K562 (cell line): ENCODE measurements around the gene NR6A1. TPM values are rescaled to one million over a fixed set of nuclear protein-coding genes. Genes with fewer than 3 reads are reported as not detected.

Source experiments
- ATAC-seq: fragments of 200-7000 bp; cut with Tn5 transposase; 3 replicates; pipeline ENCODE4 v1.9.1; 2020; ENCODE audit warnings: moderate library complexity
- BruUV-seq: library from RNA; stranded (reverse); fragments of 400-500 nt; replicated peaks from 2 replicates; lab custom pipeline; 2021; lab: Mats Ljungman, UMichigan
- CTCF ChIA-PET: fragments of 300-600 bp; formaldehyde crosslinking; extraction: SDS; loops from one replicate; lab custom pipeline; 2021; ENCODE audit warnings: low intra/inter-chr PET ratio; lab: Yijun Ruan, JAX
- POLR2A ChIA-PET: fragments of 300-600, 350-650 bp; sonication (Branson Sonifier 250); formaldehyde crosslinking; extraction: SDS; loops from one replicate; lab custom pipeline; 2021; ENCODE audit warnings: antibody characterized with exemption, inconsistent platforms; lab: Yijun Ruan, JAX
- DNase-seq, 4 experiments: peaks; one replicate each; pipeline versions ENCODE4 v3.0.0 to v3.0.0-alpha.2; 2011 to 2018; ENCODE audit warnings: low spot score in 3 of 4, mixed read lengths in 3 of 4; ENCODE audit errors: extremely low read depth in 1 of 4
- FAIRE-seq: peaks from 2 replicates; lab custom pipeline; 2011; peaks lifted over from hg19 to GRCh38; lab: Jason Lieb, UNC
- H2AFZ ChIP-seq: 2 replicates; pipeline ENCODE4 v1.6.0; 2011; ENCODE audit warnings: low read depth, low read length, control low read depth, inconsistent platforms
- H3K27ac ChIP-seq: fragments of 200-600 bp; 3 replicates; pipeline ENCODE4 v1.8.0; 2011; ENCODE audit warnings: low read depth, mild to moderate bottlenecking, control low read depth, inconsistent platforms, low read length, moderate library complexity, mixed read lengths; ENCODE audit errors: extremely low read depth
- H3K27me3 ChIP-seq, 2 experiments: fragments of 300-600 bp in 1 of 2; 2 replicates in 1 of 2; 3 replicates in 1 of 2; pipeline versions ENCODE4 v1.6.0 to v1.8.0; 2011; ENCODE audit warnings: inconsistent platforms in 2 of 2, low read length in 2 of 2, mild to moderate bottlenecking in 1 of 2, mixed read lengths in 1 of 2, moderate library complexity in 1 of 2; ENCODE audit not compliant: control insufficient read depth in 2 of 2, insufficient read depth in 2 of 2
- H3K36me3 ChIP-seq: fragments of 300-600 bp; 3 replicates; pipeline ENCODE4 v1.8.0; 2011; ENCODE audit warnings: mild to moderate bottlenecking, low read length, inconsistent platforms; ENCODE audit not compliant: control insufficient read depth, insufficient read depth
- H3K4me1 ChIP-seq, 2 experiments: fragments of 200-600 bp in 1 of 2; replicated peaks in 1 of 2; 2 replicates in 1 of 2; 3 replicates in 1 of 2; pipeline versions ENCODE4 v1.5.1 to v1.8.0; 2011; ENCODE audit warnings: inconsistent platforms in 2 of 2, low read length in 2 of 2, mild to moderate bottlenecking in 1 of 2, mixed read lengths in 1 of 2, moderate library complexity in 1 of 2; ENCODE audit not compliant: control insufficient read depth in 2 of 2, insufficient read depth in 2 of 2
- H3K4me2 ChIP-seq: 2 replicates; pipeline ENCODE4 v1.6.1; 2011; ENCODE audit warnings: low read length, control low read depth, inconsistent platforms, mixed read lengths; ENCODE audit not compliant: insufficient read depth
- H3K4me3 ChIP-seq: fragments of 200-600 bp; sonication (generic), shearing (Covaris generic); 2 replicates; pipeline ENCODE4 v1.5.1; 2016; ENCODE audit warnings: control low read depth, inconsistent platforms
- H3K79me2 ChIP-seq: fragments of 200-600 bp; 3 replicates; pipeline ENCODE4 v1.8.0; 2011; ENCODE audit warnings: low read length, inconsistent platforms; ENCODE audit not compliant: control insufficient read depth, insufficient read depth
- H3K9ac ChIP-seq, 2 experiments: 2 replicates each; pipeline versions ENCODE4 v1.6.0 to v1.6.1; 2011; ENCODE audit warnings: low read depth in 2 of 2, low read length in 2 of 2, control low read depth in 1 of 2, inconsistent platforms in 1 of 2, mild to moderate bottlenecking in 1 of 2, mixed read lengths in 1 of 2; ENCODE audit not compliant: insufficient read depth in 1 of 2
- H3K9me1 ChIP-seq: one replicate; pipeline ENCODE4 v1.6.0; 2011; ENCODE audit warnings: inconsistent platforms, mild to moderate bottlenecking, low read length, moderate library complexity; ENCODE audit not compliant: control insufficient read depth, insufficient read depth
- H3K9me3 ChIP-seq: replicated peaks from 2 replicates; pipeline ENCODE4 v1.5.1; 2011; ENCODE audit warnings: low read depth, low read length, inconsistent platforms; ENCODE audit not compliant: control insufficient read depth, insufficient read depth
- H4K20me1 ChIP-seq: replicated peaks from 2 replicates; pipeline ENCODE4 v1.6.1; 2011; ENCODE audit warnings: low read length, inconsistent platforms, mixed read lengths; ENCODE audit not compliant: control insufficient read depth, insufficient read depth
- ADNP ChIP-seq: fragments of 200-800 bp; sonication (Bioruptor generic); IDR thresholded peaks from 2 replicates; pipeline ENCODE4 v1.6.1; 2016; ENCODE audit warnings: missing genetic modification characterization, missing compliant biosample characterization
- ELF4 ChIP-seq: fragments of 450-650 bp; formaldehyde crosslinking; IDR thresholded peaks from 2 replicates; pipeline ENCODE4 v1.4.0; 2022; ENCODE audit warnings: missing genetic modification characterization
- GABPB1 ChIP-seq: sonication (generic); formaldehyde crosslinking; IDR thresholded peaks from 2 replicates; pipeline ENCODE4 v1.8.0; 2022; ENCODE audit warnings: mild to moderate bottlenecking, missing genetic modification reagents
- HINFP ChIP-seq: fragments of 450-650 bp; conservative IDR thresholded peaks from 2 replicates; pipeline ENCODE4 v1.6.1; 2016; ENCODE audit warnings: missing genetic modification characterization, low read depth, mild to moderate bottlenecking, control low read depth, missing compliant biosample characterization
- KDM5B ChIP-seq: fragments of 200-600 bp; sonication (generic); IDR thresholded peaks from 2 replicates; pipeline ENCODE4 v1.6.1; 2012; ENCODE audit warnings: low read depth, mild to moderate bottlenecking, moderate library complexity, low read length, control low read depth, inconsistent platforms; ENCODE audit not compliant: insufficient replicate concordance
- KLF16 ChIP-seq: IDR thresholded peaks from 2 replicates; pipeline ENCODE4 v1.6.1; 2016; ENCODE audit warnings: antibody characterized with exemption
- MCM5 ChIP-seq: fragments of 450-650 bp; IDR thresholded peaks from 2 replicates; pipeline ENCODE4 v1.6.1; 2016; ENCODE audit warnings: low read depth
- NFE2 ChIP-seq: IDR thresholded peaks from 2 replicates; pipeline ENCODE4 v1.6.1; 2014; ENCODE audit warnings: antibody characterized with exemption, low read depth
- NR3C1 ChIP-seq: sonication (generic); formaldehyde crosslinking; IDR thresholded peaks from 2 replicates; pipeline ENCODE4 v1.8.1; 2022; ENCODE audit warnings: missing genetic modification reagents
- PCBP1 ChIP-seq: fragments of 200-400 bp; formaldehyde crosslinking; IDR thresholded peaks from 2 replicates; pipeline ENCODE4 v1.6.1; 2018; ENCODE audit warnings: mild to moderate bottlenecking, low read depth, low read length; ENCODE audit not compliant: poor library complexity, severe bottlenecking
- RBBP5 ChIP-seq: fragments of 200-600 bp; sonication (generic); IDR thresholded peaks from 2 replicates; pipeline ENCODE4 v1.6.1; 2012; ENCODE audit warnings: borderline replicate concordance, mild to moderate bottlenecking, low read length, control low read depth, inconsistent platforms; ENCODE audit not compliant: insufficient read depth, poor library complexity, severe bottlenecking
- SREBF2 ChIP-seq: sonication (generic); formaldehyde crosslinking; IDR thresholded peaks from 2 replicates; pipeline ENCODE4 v1.4.0; 2020; ENCODE audit warnings: mild to moderate bottlenecking, missing genetic modification reagents
- TBP ChIP-seq: optimal IDR thresholded peaks from 2 replicates; pipeline ENCODE3; 2011; ENCODE audit warnings: low read depth, low read length, improper control_type of control experiment
- TFAP4 ChIP-seq: sonication (generic); formaldehyde crosslinking; IDR thresholded peaks from 2 replicates; pipeline ENCODE4 v1.8.0; 2022; ENCODE audit warnings: missing genetic modification reagents, mild to moderate bottlenecking, moderate library complexity, borderline replicate concordance
- ZBTB8A ChIP-seq: fragments of 450-650 bp; IDR thresholded peaks from 2 replicates; pipeline ENCODE4 v1.6.1; 2018; ENCODE audit warnings: mild to moderate bottlenecking, moderate library complexity; ENCODE audit not compliant: partially characterized antibody
- ZNF239 ChIP-seq: fragments of 250-450 bp; sonication (Bioruptor Pico); IDR thresholded peaks from 2 replicates; pipeline ENCODE4 v1.4.0; 2020; ENCODE audit warnings: mild to moderate bottlenecking
- WGBS: fragments of 100-300 bp; shearing (Covaris generic); methylation state at CpG from one replicate; pipeline ENCODE4 v1.1.6; 2016; ENCODE audit warnings: low coverage, mixed read lengths; ENCODE audit not compliant: insufficient coverage; ENCODE audit errors: missing lambda C conversion rate; 5-methylcytosine and 5-hydroxymethylcytosine counted together
- in situ Hi-C: fragments of 300-500 bp; cut with MboI; formaldehyde crosslinking; loops from 4 replicates; pipeline ENCODE4 v1.15.0; 2018; ENCODE audit warnings: inconsistent platforms, mixed read lengths
- intact Hi-C: fragments of 100-400 bp; cut with micrococcal nuclease; formaldehyde crosslinking; loops from 2 replicates; pipeline ENCODE4 v1.14.2; 2022
- polyA plus RNA-seq, 8 experiments: library from polyadenylated mRNA; depleted of rRNA in 4 of 8; stranded (reverse) in 5 of 8; unstranded in 3 of 8; fragments of >200 nt; fragmentation: Nextera tagmentation in 2 of 8; fragmentation: Illumina TruSeq in 1 of 8; extraction: Ambion mirVana in 2 of 8; extraction: Trizol in 1 of 8; gene quantifications; 2 replicates each; pipeline versions ENCODE4 v1.2.1 to v1.2.3, GENCODE V29; 2011 to 2014; ENCODE audit warnings: inconsistent platforms in 1 of 8, missing spikeins in 1 of 8
- total RNA-seq, 7 experiments: library from RNA; depleted of rRNA in 6 of 7; stranded (reverse); fragments of >200 nt in 6 of 7; fragmentation: Illumina TruSeq in 2 of 7; extraction: Trizol in 2 of 7; gene quantifications; 2 replicates each; pipeline versions ENCODE4 v1.2.1 to v1.2.3, GENCODE V29; 2011 to 2021; ENCODE audit warnings: low replicate concordance in 1 of 7

The NR6A1 gene
- total and polyA plus RNA-seq, 9 of the 15 experiments (the other 6 are each of a cell fraction or from before 2014, with no cell fraction given): 9.7 to 55.4 (median 28.3) TPM

GRCh38 chr9:124771867-124772679, 962 bp upstream of the NR6A1 start (continued):
- TF ChIP-seq ZNF239 (CRISPR knock-in tag): no peak
- TF ChIP-seq, all 486 proteins: peak for 72

GRCh38 chr9:124770359-124771020, 621 bp downstream of the NR6A1 start:
- no TSS peak for BruUV-seq
- ATAC-seq: peak; percentile 25
- H3K79me2 ChIP-seq: peaks cover 54% of the 10 kb centered on the region
- no peak for FAIRE-seq
- peak overlapping the region; percentile 81 for H3K4me2 ChIP-seq
- CTCF ChIA-PET: interaction anchor here (3.5 to 6.7 kb wide), 2 partner anchors 83 to 604 kb away, joined by 18 to 209 read pairs; partner anchors contain the start of gene WDR38
- POLR2A ChIA-PET: interaction anchor here (0.6 to 7.7 kb wide), 12 partner anchors 9 to 602 kb away, joined by 3 to 64 read pairs (median 4); partner anchors contain the start of genes ARPC5L, RPL35 and WDR38
- H3K27me3 ChIP-seq: no peaks in the 10 kb centered on the region
- H3K4me1 ChIP-seq: peaks cover 14% of the 10 kb centered on the region in 2 experiments
- no peaks in the 10 kb centered on the region for H3K9me3 ChIP-seq
- peak overlapping the region; percentile 81 to 94 for H3K9ac ChIP-seq
- in situ Hi-C loops (loop anchor here (5.0 kb wide), 2 partner anchors 82 to 602 kb away; partner anchors contain the start of gene WDR38), intact Hi-C loops (loop anchor here (2.0 kb wide), 1 partner anchor 154 kb away; no protein-coding TSS in a partner anchor)
- H3K9me1 ChIP-seq: no peaks in the 10 kb centered on the region
- peaks cover 6% of the 10 kb centered on the region; the same call in 1 of the 2 replicates for H4K20me1 ChIP-seq
- peak overlapping the region; percentile 99 for H2AFZ ChIP-seq
- H3K27ac ChIP-seq: peak overlapping the region; percentile 93
- WGBS: 0% methylated on average over 9 of the region's 43 CpGs
- H3K36me3 ChIP-seq: 0 out of 3 replicates have a peak, but pooled peaks cover 2% of the 10 kb centered on the region
- peak; percentile 65 to 78 (median 76) for DNase-seq
- peak overlapping the region; percentile 48 for H3K4me3 ChIP-seq
- TF ChIP-seq RBBP5 (no peak), KLF16 (no peak), PCBP1 (peak; percentile 9), NR3C1 (CRISPR knock-in tag) (peak; percentile 65; the same call in 1 of the 2 replicates), KDM5B (peak; percentile 26), ADNP (tag) (no peak), HINFP (tag) (peak; percentile 97), TBP (peak; percentile 4), NFE2 (no peak), ELF4 (CRISPR knock-in tag) (0 out of 2 replicates have a peak, but pooled peaks have one; percentile 44), TFAP4 (CRISPR knock-in tag) (0 out of 2 replicates have a peak, but pooled peaks have one; percentile 4), ZBTB8A (no peak), MCM5 (no peak), SREBF2 (CRISPR knock-in tag) (no peak), GABPB1 (CRISPR knock-in tag) (0 out of 2 replicates have a peak, but pooled peaks have one; percentile 1)
